Mesothelial cell of epicardium (in vitro differentiated cells): ENCODE data around the gene MFAP4. TPM values are rescaled to one million over a fixed set of nuclear protein-coding genes. Genes with fewer than 3 reads are reported as not detected.
A peak's percentile ranks its signal among the peaks of the same experiment; 100 is the strongest.

Experiments used
- DNase-seq, 2 experiments: peaks; one replicate each; pipeline ENCODE4 v3.0.0; 2021; ENCODE audit warnings: low spot score in 2 of 2; ENCODE audit not compliant: unreplicated experiment in 2 of 2
- H3K27ac Mint-ChIP-seq: 2 replicates; pipeline ENCODE4 v1.8.0; 2021; ENCODE audit warnings: mixed read lengths
- H3K27me3 Mint-ChIP-seq: 2 replicates; pipeline ENCODE4 v1.8.0; 2021; ENCODE audit warnings: low read depth, mixed read lengths
- H3K36me3 Mint-ChIP-seq: 2 replicates; pipeline ENCODE4 v1.8.0; 2021; ENCODE audit warnings: mixed read lengths
- H3K4me1 Mint-ChIP-seq: 2 replicates; pipeline ENCODE4 v1.8.0; 2021; ENCODE audit warnings: mixed read lengths
- H3K4me3 Mint-ChIP-seq: 2 replicates; pipeline ENCODE4 v1.8.0; 2021; ENCODE audit warnings: mild to moderate bottlenecking, moderate library complexity, mixed read lengths
- H3K9me3 Mint-ChIP-seq: 2 replicates; pipeline ENCODE4 v1.8.0; 2021; ENCODE audit warnings: mixed read lengths
- total RNA-seq: library from RNA; stranded (reverse); gene quantifications from 3 replicates; pipeline ENCODE4 v1.2.1, GENCODE V29; 2021
- TF ChIP-seq, protein P1 (sequence below): fragments of 200-600 bp; sonication (generic); IDR thresholded peaks from one replicate; pipeline ENCODE4 v1.5.0; 2021; ENCODE audit warnings: antibody characterized with exemption; ENCODE audit not compliant: unreplicated experiment

The MFAP4 gene
- total RNA-seq, 1 donor from 2014 or later, result 213 TPM

DNA sequence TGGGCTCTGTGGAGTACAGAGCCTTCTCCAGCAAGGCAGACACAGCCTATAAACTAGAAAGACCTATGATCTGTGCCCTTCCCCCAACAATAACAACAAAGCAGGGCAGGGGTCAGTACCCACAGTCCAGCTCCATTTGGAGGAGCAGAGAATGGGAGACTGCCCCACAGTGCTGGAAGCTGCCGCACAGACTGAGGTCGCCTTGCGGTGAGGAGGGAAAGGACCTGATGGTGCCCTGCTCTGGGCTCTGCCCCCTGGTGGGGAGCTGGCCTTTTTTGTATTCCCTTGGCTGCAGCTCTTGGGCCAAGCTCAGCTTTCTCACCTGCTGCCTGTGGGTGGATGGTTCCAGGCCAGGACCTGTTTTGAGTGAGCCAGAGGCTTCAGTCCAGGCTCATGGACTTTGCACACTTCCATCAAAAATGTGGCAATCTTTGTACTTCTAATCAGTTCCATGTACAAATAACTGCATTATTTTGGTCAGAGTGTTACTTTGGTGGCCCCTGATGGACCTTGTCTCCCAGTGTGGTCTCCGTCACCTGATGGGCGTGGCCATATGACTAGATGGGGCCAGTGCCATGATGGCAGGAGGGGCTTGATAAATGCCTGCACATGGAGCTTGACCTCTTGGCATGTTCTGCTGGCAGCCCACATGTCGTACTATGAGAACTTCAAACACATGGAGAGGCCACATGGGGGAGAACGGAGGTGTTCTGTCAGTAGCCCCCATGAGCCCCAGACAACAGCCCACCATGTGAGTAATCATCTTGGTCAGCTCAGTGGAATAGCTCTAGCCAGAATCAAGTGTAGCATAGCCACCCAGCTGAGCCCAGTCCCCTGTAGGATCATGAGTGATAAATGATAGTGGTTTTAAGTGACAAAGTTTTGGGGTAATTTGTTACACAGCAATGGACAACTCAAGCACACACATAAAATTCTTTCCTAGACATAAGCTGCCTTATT lies 48.7 kb downstream of the MFAP4 start:
- peaks cover 18% of the 10 kb centered on the region for H3K4me1 Mint-ChIP-seq
- TF ChIP-seq, protein P1, sequence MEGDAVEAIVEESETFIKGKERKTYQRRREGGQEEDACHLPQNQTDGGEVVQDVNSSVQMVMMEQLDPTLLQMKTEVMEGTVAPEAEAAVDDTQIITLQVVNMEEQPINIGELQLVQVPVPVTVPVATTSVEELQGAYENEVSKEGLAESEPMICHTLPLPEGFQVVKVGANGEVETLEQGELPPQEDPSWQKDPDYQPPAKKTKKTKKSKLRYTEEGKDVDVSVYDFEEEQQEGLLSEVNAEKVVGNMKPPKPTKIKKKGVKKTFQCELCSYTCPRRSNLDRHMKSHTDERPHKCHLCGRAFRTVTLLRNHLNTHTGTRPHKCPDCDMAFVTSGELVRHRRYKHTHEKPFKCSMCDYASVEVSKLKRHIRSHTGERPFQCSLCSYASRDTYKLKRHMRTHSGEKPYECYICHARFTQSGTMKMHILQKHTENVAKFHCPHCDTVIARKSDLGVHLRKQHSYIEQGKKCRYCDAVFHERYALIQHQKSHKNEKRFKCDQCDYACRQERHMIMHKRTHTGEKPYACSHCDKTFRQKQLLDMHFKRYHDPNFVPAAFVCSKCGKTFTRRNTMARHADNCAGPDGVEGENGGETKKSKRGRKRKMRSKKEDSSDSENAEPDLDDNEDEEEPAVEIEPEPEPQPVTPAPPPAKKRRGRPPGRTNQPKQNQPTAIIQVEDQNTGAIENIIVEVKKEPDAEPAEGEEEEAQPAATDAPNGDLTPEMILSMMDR, result peak; percentile 43
- H3K9me3 Mint-ChIP-seq, result no peaks in the 10 kb centered on the region
- H3K27ac Mint-ChIP-seq, result no peak overlapping the region
- H3K4me3 Mint-ChIP-seq, result no peak overlapping the region
- DNase-seq, result no peak
- no peaks in the 10 kb centered on the region for H3K27me3 Mint-ChIP-seq
- H3K36me3 Mint-ChIP-seq, result no peaks in the 10 kb centered on the region

DNA sequence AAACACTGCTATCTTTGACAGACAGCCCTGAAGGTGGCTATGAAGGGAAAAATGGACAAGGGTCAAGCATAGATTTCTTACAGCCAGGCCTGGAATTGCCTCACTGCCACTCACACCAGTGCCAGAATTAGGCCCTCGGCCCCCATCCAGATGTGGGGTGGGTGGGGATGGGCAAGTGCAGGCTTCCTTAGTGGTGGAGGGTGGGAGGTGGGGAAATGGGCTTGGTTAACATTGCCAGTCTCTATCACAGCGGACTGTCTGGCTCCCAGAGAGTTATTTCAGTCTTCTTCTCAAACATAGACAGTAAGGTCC lies 49.3 kb downstream of the MFAP4 start:
- TF ChIP-seq, protein P1, result no peak
- Mint-ChIP-seq H3K27ac (no peak overlapping the region), H3K9me3 (no peaks in the 10 kb centered on the region), H3K27me3 (no peaks in the 10 kb centered on the region), H3K4me1 (peaks cover 19% of the 10 kb centered on the region), H3K36me3 (no peaks in the 10 kb centered on the region), H3K4me3 (no peak overlapping the region)
- DNase-seq, result no peak

DNA sequence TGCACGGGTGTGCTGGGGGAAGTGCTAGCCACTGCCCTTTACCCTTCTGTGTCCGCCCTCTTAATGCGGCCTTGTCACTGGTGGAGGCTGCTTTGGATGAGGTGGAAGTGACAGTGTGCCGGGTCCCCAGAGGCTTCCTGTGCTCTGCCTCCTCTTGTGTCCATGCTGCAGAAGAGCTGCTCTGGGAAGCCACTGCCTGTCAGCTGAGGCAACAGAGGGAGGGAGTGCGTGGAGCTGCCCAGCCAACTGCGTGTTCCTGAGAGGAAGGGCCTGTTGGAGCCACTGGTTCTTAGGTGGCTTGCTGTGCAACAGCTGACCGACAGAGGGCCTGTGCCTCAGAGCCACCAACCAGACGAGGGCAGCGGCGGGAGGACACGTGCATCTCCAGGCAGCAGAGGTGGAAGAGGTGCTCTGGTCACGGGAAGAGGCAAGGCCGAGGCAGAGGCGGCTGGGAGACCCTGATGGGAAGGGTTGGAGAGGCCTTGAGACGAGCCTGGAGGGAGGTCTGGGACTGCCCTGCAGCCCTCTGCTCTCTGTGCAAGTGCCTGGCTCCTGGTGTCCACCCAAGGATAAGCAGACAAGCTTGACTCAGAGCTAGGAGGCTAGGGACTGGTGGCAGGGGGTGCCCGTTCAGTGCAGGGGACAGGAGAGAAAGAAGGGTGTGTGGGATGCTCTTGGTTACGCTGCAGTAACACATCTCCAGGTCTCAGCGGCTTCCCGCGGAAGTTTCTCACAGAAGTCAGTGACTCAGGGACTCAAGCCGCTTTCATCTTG lies 49.9 kb downstream of the MFAP4 start:
- TF ChIP-seq, protein P1, result no peak
- DNase-seq, result no peak
- Mint-ChIP-seq H3K4me3 (no peak overlapping the region), H3K36me3 (no peaks in the 10 kb centered on the region), H3K27ac (peak overlapping the region; percentile 51), H3K27me3 (no peaks in the 10 kb centered on the region), H3K4me1 (peaks cover 20% of the 10 kb centered on the region), H3K9me3 (no peaks in the 10 kb centered on the region)

DNA sequence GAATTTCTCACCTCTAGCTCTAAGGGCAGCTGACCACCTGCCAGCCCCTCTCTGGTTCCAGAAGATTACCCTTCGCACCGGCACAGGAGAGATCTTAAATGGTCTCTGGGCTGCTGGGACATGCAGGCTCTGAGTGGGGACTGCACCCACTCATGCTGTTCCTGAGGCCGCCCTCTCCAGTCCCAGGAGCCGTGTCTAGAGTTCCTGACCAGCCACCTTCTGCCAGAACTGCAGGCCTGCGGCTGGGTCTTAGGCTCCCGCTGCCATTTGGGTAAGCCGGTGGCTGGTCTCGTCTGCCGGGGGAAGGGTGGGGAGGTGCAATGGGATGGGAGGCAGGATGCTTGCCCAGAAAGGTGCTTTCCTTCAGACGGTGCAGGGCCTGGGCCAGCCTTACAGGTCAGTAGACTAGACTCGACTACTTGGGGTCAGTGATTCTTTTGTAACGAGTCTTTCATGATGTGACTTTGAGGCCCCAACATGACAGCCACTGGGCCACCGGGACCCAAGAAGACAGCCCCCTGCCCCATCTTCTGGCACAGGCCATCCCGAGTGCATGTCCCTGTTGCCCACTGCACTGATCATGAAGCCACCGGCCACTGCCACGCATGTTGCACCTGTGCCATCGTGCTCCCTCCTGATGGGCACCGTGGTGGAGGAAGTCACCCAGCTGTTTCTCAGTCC lies 50.9 kb downstream of the MFAP4 start:
- Mint-ChIP-seq H3K4me1 (peaks cover 9% of the 10 kb centered on the region), H3K9me3 (no peaks in the 10 kb centered on the region), H3K36me3 (peaks cover 5% of the 10 kb centered on the region), H3K27me3 (no peaks in the 10 kb centered on the region), H3K4me3 (no peak overlapping the region), H3K27ac (no peak overlapping the region)
- TF ChIP-seq, protein P1, result no peak
- DNase-seq, result no peak

DNA sequence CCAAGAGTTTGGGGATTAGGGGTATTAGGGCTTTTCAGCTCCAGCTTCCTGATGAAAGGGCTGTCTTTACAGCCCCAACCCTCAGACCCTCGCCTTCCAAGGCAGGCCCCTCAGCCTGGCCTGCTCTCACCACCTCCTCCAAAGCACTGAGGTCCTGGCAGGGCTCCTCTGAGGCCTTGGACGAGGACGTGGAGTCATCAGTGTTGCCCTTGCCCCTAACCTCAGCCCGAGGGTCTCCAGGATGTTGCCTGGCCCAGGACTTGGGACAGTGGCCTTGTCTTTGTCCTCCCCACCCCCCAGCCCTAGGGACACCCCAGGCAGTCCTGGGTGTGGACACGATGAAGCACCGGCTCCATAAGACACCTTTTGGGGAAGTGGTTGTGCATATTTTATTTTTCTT lies 52.7 kb downstream of the MFAP4 start:
- DNase-seq, result no peak
- TF ChIP-seq, protein P1, result no peak
- H3K9me3 Mint-ChIP-seq, result no peaks in the 10 kb centered on the region
- no peak overlapping the region for H3K4me3 Mint-ChIP-seq
- peaks cover 5% of the 10 kb centered on the region for H3K36me3 Mint-ChIP-seq
- no peak overlapping the region for H3K27ac Mint-ChIP-seq
- peaks cover 5% of the 10 kb centered on the region for H3K4me1 Mint-ChIP-seq
- H3K27me3 Mint-ChIP-seq, result no peaks in the 10 kb centered on the region
